Neural progenitor cell (in vitro differentiated cells): ENCODE measurements around the gene HSPA1A. TPM values are rescaled to one million over a fixed set of nuclear protein-coding genes. Genes with fewer than 3 reads are reported as not detected.
A peak's percentile ranks its signal among the peaks of the same experiment; 100 is the strongest.

Source experiments
- DNase-seq: peaks from one replicate; pipeline ENCODE4 v3.0.0-alpha.2; 2016; ENCODE audit warnings: low spot score
- H2AFZ ChIP-seq: fragments of 200-600 bp; sonication (generic); replicated peaks from 2 replicates; pipeline ENCODE4 v1.6.1; 2016; ENCODE audit warnings: antibody characterized with exemption
- H3F3A ChIP-seq: fragments of 200-600 bp; sonication (generic); 2 replicates; pipeline ENCODE4 v1.6.1; 2016; ENCODE audit warnings: antibody characterized with exemption, low read depth
- H3K27ac ChIP-seq: fragments of 200-600 bp; sonication (generic); 2 replicates; pipeline ENCODE4 v1.5.1; 2016; ENCODE audit warnings: mild to moderate bottlenecking
- H3K27me3 ChIP-seq: fragments of 200-600 bp; sonication (generic); 2 replicates; pipeline ENCODE4 v1.6.1; 2016; ENCODE audit warnings: mild to moderate bottlenecking, moderate library complexity
- H3K36me3 ChIP-seq: fragments of 200-600 bp; sonication (generic); 2 replicates; pipeline ENCODE4 v1.5.1; 2016
- H3K4me1 ChIP-seq: fragments of 200-600 bp; sonication (generic); 2 replicates; pipeline ENCODE4 v1.6.1; 2016; ENCODE audit warnings: mixed run types
- H3K4me2 ChIP-seq: fragments of 200-600 bp; sonication (generic); 2 replicates; pipeline ENCODE4 v1.6.1; 2016
- H3K4me3 ChIP-seq: fragments of 200-600 bp; sonication (generic); 2 replicates; pipeline ENCODE4 v1.5.1; 2016
- H3K79me2 ChIP-seq: fragments of 200-600 bp; sonication (generic); 2 replicates; pipeline ENCODE4 v1.6.1; 2016; ENCODE audit warnings: low read depth
- H3K9ac ChIP-seq: fragments of 200-600 bp; sonication (generic); 2 replicates; pipeline ENCODE4 v1.6.1; 2016
- H3K9me3 ChIP-seq: fragments of 200-600 bp; sonication (generic); 2 replicates; pipeline ENCODE4 v1.5.1; 2016; ENCODE audit warnings: low read depth
- H4K20me1 ChIP-seq: fragments of 200-600 bp; sonication (generic); 2 replicates; pipeline ENCODE4 v1.6.1; 2016; ENCODE audit warnings: low read depth
- H3K27ac Mint-ChIP-seq: 3 replicates; pipeline ENCODE4 v1.8.0; 2021; ENCODE audit warnings: mixed read lengths
- H3K27me3 Mint-ChIP-seq: 2 replicates; pipeline ENCODE4 v1.8.0; 2022; ENCODE audit warnings: low read depth, mild to moderate bottlenecking, inconsistent platforms, moderate library complexity, mixed read lengths; ENCODE audit not compliant: insufficient read depth
- H3K36me3 Mint-ChIP-seq: 3 replicates; pipeline ENCODE4 v1.8.0; 2021; ENCODE audit warnings: mixed read lengths
- H3K4me1 Mint-ChIP-seq: 3 replicates; pipeline ENCODE4 v1.8.0; 2021; ENCODE audit warnings: mixed read lengths
- H3K4me3 Mint-ChIP-seq: 3 replicates; pipeline ENCODE4 v1.8.0; 2021; ENCODE audit warnings: mild to moderate bottlenecking, moderate library complexity, mixed read lengths
- H3K9me3 Mint-ChIP-seq: 3 replicates; pipeline ENCODE4 v1.8.0; 2020; ENCODE audit warnings: mixed read lengths
- EZH2 ChIP-seq: fragments of 200-600 bp; sonication (generic); IDR thresholded peaks from 2 replicates; pipeline ENCODE4 v1.6.1; 2017; ENCODE audit warnings: antibody characterized with exemption, mild to moderate bottlenecking, moderate library complexity
- EZH2phosphoT487 ChIP-seq: fragments of 200-600 bp; sonication (generic); IDR thresholded peaks from 2 replicates; pipeline ENCODE4 v1.6.1; 2017; ENCODE audit warnings: antibody characterized with exemption
- total RNA-seq: library from RNA; depleted of rRNA; stranded (reverse); fragments of >200 nt; gene quantifications from 2 replicates; pipeline ENCODE4 v1.2.3, GENCODE V29; 2015; ENCODE audit warnings: low replicate concordance
- TF ChIP-seq, protein P1 (sequence below): fragments of 200-600 bp; sonication (generic); IDR thresholded peaks from 2 replicates; pipeline ENCODE4 v1.5.1; 2017; ENCODE audit warnings: antibody characterized with exemption, mild to moderate bottlenecking

The HSPA1A gene
- total RNA-seq, 1 donor from 2014 or later, result 36.0 TPM

DNA sequence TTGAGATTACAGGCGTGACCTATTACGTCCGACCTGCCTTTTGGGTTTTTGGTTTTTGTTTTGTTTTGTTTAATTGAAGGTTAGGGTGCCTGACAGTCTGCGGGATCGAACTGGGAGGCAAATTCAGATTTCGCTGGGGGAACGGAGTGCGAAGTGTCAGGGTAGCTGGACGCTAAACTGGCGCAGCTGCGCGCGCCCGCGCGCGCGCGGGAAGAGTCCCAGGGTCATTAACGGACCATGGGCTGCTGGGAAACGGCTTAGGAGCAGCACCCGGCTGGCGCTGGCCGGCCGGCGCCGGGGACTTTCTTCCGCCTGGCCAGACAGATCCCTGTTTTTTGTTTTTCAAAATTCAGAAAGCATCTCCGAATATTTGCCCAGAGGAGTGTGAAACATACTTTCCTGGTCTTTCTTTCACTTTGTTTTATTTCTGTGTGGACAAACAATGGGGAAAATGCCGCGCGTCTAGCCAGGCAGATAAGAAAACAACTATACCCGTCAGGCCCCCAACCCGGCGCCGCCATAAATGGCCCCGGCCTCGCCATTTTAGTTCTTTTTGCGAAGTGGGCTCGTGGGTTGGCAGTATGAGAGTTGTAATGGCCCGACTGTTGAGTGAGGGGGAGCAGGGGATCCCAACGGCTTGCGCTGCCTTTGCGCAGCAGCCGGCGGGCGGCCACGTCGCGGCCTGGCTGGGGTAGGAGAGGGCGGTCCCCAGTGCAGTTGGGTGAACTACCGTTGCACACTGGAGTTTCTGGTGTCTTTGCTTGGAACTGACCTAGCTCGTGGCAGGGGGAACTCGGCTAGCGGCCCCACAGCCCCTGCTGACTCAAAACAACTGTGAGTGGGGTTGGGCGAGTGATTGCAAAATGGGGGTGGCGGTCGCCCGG lies 19.3 kb downstream of the HSPA1A start:
- Histone ChIP-seq H4K20me1 (peaks cover 41% of the 10 kb centered on the region), H3K4me1 (peaks cover 26% of the 10 kb centered on the region), H3K36me3 (peaks cover 19% of the 10 kb centered on the region), H3K9ac (peak overlapping the region; percentile 71), H2AFZ (peak overlapping the region; percentile 59), H3K27me3 (peaks cover 2% of the 10 kb centered on the region), H3K79me2 (peaks cover 70% of the 10 kb centered on the region), H3K4me3 (peak overlapping the region; percentile 89), H3K27ac (peak overlapping the region; percentile 97), H3K4me2 (peak overlapping the region; percentile 92), H3K9me3 (no peaks in the 10 kb centered on the region), H3F3A (peaks cover 62% of the 10 kb centered on the region)
- H3K36me3 Mint-ChIP-seq, result peaks cover 30% of the 10 kb centered on the region
- H3K4me1 Mint-ChIP-seq, result peaks cover 50% of the 10 kb centered on the region
- DNase-seq, result peak; percentile 91
- H3K4me3 Mint-ChIP-seq, result peak overlapping the region; percentile 99
- TF ChIP-seq, protein P1, sequence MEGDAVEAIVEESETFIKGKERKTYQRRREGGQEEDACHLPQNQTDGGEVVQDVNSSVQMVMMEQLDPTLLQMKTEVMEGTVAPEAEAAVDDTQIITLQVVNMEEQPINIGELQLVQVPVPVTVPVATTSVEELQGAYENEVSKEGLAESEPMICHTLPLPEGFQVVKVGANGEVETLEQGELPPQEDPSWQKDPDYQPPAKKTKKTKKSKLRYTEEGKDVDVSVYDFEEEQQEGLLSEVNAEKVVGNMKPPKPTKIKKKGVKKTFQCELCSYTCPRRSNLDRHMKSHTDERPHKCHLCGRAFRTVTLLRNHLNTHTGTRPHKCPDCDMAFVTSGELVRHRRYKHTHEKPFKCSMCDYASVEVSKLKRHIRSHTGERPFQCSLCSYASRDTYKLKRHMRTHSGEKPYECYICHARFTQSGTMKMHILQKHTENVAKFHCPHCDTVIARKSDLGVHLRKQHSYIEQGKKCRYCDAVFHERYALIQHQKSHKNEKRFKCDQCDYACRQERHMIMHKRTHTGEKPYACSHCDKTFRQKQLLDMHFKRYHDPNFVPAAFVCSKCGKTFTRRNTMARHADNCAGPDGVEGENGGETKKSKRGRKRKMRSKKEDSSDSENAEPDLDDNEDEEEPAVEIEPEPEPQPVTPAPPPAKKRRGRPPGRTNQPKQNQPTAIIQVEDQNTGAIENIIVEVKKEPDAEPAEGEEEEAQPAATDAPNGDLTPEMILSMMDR, result no peak
- TF ChIP-seq EZH2phosphoT487 (no peak), EZH2 (no peak)
- H3K27ac Mint-ChIP-seq, result peak overlapping the region; percentile 100
- H3K27me3 Mint-ChIP-seq, result peaks cover 8% of the 10 kb centered on the region
- H3K9me3 Mint-ChIP-seq, result no peaks in the 10 kb centered on the region

DNA sequence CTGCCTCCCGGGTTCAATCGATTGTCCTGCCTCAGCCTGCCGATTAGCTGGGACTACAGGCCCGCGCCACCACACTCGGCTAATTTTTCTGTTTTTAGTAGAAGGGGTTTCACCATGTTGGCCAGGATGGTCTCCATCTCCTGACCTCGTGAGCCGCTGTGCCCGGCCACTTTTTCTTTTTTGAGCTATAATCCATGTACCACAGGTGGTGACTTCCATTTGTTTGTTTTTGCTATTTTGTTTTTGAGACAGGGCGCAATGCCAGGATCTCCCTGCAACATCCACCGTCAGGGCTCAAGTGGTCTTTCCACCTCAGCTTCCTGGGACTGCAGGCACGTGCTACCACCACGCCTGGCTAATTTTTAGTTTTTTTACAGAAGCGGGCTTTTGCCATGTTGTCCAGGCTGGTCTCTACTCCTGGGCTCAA lies 20.7 kb downstream of the HSPA1A start:
- peaks cover 26% of the 10 kb centered on the region for H3K4me1 ChIP-seq
- H4K20me1 ChIP-seq, result peaks cover 46% of the 10 kb centered on the region
- peaks cover 76% of the 10 kb centered on the region for H3F3A ChIP-seq
- peak overlapping the region; percentile 3 for H3K27ac ChIP-seq
- peak overlapping the region; percentile 91 for H3K27ac Mint-ChIP-seq
- peaks cover 38% of the 10 kb centered on the region for H3K36me3 Mint-ChIP-seq
- H3K79me2 ChIP-seq, result peaks cover 55% of the 10 kb centered on the region
- peak overlapping the region; percentile 35 for H3K9ac ChIP-seq
- H3K36me3 ChIP-seq, result peaks cover 27% of the 10 kb centered on the region
- DNase-seq, result no peak
- peak overlapping the region; percentile 89 for H3K4me3 ChIP-seq
- no peaks in the 10 kb centered on the region for H3K27me3 ChIP-seq
- no peak for TF ChIP-seq EZH2
- TF ChIP-seq, protein P1, result no peak
- TF ChIP-seq EZH2phosphoT487, result no peak
- peak overlapping the region; percentile 92 for H3K4me2 ChIP-seq
- H2AFZ ChIP-seq, result no peak overlapping the region
- no peaks in the 10 kb centered on the region for H3K9me3 ChIP-seq
- peaks cover 14% of the 10 kb centered on the region for H3K27me3 Mint-ChIP-seq
- peaks cover 40% of the 10 kb centered on the region for H3K4me1 Mint-ChIP-seq
- no peaks in the 10 kb centered on the region for H3K9me3 Mint-ChIP-seq
- H3K4me3 Mint-ChIP-seq, result peak overlapping the region; percentile 99

DNA sequence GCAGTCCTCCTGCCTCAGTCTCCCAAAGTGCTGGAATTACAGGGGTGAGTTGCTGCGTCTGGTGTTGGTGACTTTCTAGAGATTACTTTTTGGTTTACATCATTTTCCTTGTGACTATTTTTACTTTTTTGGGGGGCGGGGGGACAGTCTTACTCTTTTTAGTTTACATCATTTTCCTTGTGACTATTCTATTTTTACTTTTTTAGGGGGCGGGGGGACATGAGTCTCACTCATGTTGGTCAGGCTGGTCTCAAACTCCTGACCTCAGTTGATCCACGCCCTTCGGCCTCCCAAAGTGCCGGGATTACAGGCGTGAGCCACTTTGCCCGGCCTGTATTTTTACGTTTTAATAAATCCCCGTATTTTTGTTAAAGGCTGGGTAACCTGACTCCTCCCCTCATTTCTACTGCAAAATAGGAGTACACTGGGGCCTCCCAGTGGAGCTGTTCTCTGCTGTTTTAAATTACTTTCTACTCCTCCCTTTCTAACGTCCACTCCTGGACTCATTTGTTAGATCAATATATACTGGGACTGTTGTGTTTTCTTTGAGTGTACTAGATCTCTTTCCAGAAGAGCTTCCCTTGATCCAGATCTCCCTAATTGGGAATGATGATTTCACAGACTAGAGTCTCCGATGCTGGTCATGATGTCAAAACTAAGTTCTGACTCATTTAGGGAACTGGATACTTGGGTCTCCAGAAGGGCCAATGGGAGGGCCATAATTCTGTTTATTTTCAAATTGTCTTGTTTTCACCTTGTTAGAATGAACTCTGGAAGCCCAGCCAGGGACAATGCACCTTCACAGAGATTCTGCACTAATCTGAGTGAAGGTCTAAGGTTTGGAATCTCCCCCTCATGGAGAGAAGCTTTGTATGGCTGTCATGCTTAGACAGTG lies 21.4 kb downstream of the HSPA1A start:
- Histone ChIP-seq H3K27ac (peak overlapping the region; percentile 3), H3K27me3 (no peaks in the 10 kb centered on the region), H4K20me1 (peaks cover 46% of the 10 kb centered on the region), H3K36me3 (peaks cover 27% of the 10 kb centered on the region), H2AFZ (no peak overlapping the region), H3K4me2 (peak overlapping the region; percentile 92), H3K79me2 (peaks cover 48% of the 10 kb centered on the region), H3K4me3 (peak overlapping the region; percentile 89), H3F3A (peaks cover 78% of the 10 kb centered on the region), H3K4me1 (peaks cover 26% of the 10 kb centered on the region), H3K9ac (peak overlapping the region; percentile 35), H3K9me3 (no peaks in the 10 kb centered on the region)
- Mint-ChIP-seq H3K4me3 (peak overlapping the region; percentile 99), H3K36me3 (peaks cover 38% of the 10 kb centered on the region), H3K27ac (peak overlapping the region; percentile 91), H3K4me1 (peaks cover 38% of the 10 kb centered on the region), H3K27me3 (peaks cover 14% of the 10 kb centered on the region), H3K9me3 (no peaks in the 10 kb centered on the region)
- TF ChIP-seq, protein P1, result no peak
- TF ChIP-seq EZH2phosphoT487, result no peak
- TF ChIP-seq EZH2, result no peak
- no peak for DNase-seq
